ENCODE results near the gene XPO6. TPM values are rescaled to one million over a fixed set of nuclear protein-coding genes. Genes with fewer than 3 reads are reported as not detected.
A peak's percentile ranks its signal among the peaks of the same experiment; 100 is the strongest.

The XPO6 gene
- total and polyA plus RNA-seq, 2 of the 13 experiments (the other 11 are each of a cell fraction or from before 2014, with no cell fraction given) = 109 to 129 TPM

- TF ChIP-seq AKNA (CRISPR knock-in tag; IDR thresholded peaks at IDR 0.05; ENCODE audit: borderline replicate concordance) (no peak), SETDB1 (CRISPR knock-in tag; IDR thresholded peaks at IDR 0.05; ENCODE audit: borderline replicate concordance) (no peak), ZNF737 (CRISPR knock-in tag; IDR thresholded peaks at IDR 0.05; ENCODE audit: borderline replicate concordance) (0 out of 2 replicates have a peak, but pooled peaks have one; percentile 39), KDM1A (CRISPR knock-in tag; IDR thresholded peaks at IDR 0.05) (0 out of 2 replicates have a peak, but pooled peaks have one; percentile 10), ZNF546 (CRISPR knock-in tag; conservative IDR thresholded peaks at IDR 0.05) (peak; percentile 61; the same call in 1 of the 2 replicates), RNF219 (CRISPR knock-in tag; IDR thresholded peaks at IDR 0.05) (no peak), UBTF (CRISPR knock-in tag; IDR thresholded peaks at IDR 0.05) (no peak; the same call in 1 of the 2 replicates), ZNF652 (CRISPR knock-in tag; IDR thresholded peaks at IDR 0.05; ENCODE audit: borderline replicate concordance, low read depth) (0 out of 2 replicates have a peak, but pooled peaks have one; percentile 37), ZNF414 (CRISPR knock-in tag; IDR thresholded peaks at IDR 0.05) (no peak), PAWR (CRISPR knock-in tag; IDR thresholded peaks at IDR 0.05; ENCODE audit: borderline replicate concordance) (0 out of 2 replicates have a peak, but pooled peaks have one; percentile 51), ZNF34 (CRISPR knock-in tag; IDR thresholded peaks at IDR 0.05; ENCODE audit: borderline replicate concordance) (peak; percentile 92), ATF2 (CRISPR knock-in tag; IDR thresholded peaks at IDR 0.05) (peak; percentile 87)
Observed at GRCh38 chr16:28211758-28212531, at the start of gene XPO6 (continued).
